ENCODE results near the gene TXK. TPM values are rescaled to one million over a fixed set of nuclear protein-coding genes. Genes with fewer than 3 reads are reported as not detected.
A peak's percentile ranks its signal among the peaks of the same experiment; 100 is the strongest.

TXK gene
- total RNA-seq, 1 experiment from 2014 or later: 1.7 TPM

DNA sequence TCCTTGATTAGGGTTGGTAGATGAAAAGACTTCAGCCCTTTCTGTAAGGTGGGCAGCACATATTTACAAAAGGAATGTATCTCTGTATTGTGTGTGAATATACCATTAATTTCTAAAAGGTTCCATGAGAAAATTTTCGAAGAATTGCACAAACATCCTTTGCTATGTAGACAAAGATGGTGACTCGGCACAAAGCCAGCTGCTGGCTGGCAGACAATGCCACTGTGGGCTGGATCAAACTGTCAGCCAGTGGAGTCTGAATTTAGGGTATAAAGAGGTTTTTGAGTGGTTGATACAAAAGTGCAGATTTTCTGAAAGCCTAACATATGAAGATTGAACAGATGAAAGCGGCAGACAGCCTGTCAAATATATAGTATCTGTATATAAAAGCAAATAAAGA is 5.6 kb upstream of the TXK start:
- peak overlapping the region; percentile 27 for H3K27ac Mint-ChIP-seq (ENCODE audit: unreplicated experiment)
- no TSS peak for BruUV-seq (replicated peaks)
- DNase-seq: no peak
- H3K36me3 ChIP-seq (ENCODE audit: control insufficient read depth, insufficient read depth, low read length): no peaks in the 10 kb centered on the region
- H3K36me3 Mint-ChIP-seq (ENCODE audit: insufficient read depth, unreplicated experiment): no peaks in the 10 kb centered on the region
- no peaks in the 10 kb centered on the region for H3K9me3 Mint-ChIP-seq (ENCODE audit: unreplicated experiment)
- H3K4me3 Mint-ChIP-seq (ENCODE audit: unreplicated experiment): no peak overlapping the region
- no peak overlapping the region for H3K4me3 ChIP-seq (ENCODE audit: low read depth, low read length)
- TF ChIP-seq, protein P1, sequence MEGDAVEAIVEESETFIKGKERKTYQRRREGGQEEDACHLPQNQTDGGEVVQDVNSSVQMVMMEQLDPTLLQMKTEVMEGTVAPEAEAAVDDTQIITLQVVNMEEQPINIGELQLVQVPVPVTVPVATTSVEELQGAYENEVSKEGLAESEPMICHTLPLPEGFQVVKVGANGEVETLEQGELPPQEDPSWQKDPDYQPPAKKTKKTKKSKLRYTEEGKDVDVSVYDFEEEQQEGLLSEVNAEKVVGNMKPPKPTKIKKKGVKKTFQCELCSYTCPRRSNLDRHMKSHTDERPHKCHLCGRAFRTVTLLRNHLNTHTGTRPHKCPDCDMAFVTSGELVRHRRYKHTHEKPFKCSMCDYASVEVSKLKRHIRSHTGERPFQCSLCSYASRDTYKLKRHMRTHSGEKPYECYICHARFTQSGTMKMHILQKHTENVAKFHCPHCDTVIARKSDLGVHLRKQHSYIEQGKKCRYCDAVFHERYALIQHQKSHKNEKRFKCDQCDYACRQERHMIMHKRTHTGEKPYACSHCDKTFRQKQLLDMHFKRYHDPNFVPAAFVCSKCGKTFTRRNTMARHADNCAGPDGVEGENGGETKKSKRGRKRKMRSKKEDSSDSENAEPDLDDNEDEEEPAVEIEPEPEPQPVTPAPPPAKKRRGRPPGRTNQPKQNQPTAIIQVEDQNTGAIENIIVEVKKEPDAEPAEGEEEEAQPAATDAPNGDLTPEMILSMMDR (IDR thresholded peaks at IDR 0.05; ENCODE audit: insufficient read depth in 1 of 2, low read depth in 1 of 2, low read length in 1 of 2, severe bottlenecking in 1 of 2, unreplicated experiment in 1 of 2): no peak
- intact Hi-C loops (cut with micrococcal nuclease; ENCODE audit: unreplicated experiment): loop anchor here (2.0 kb wide), 1 partner anchor 27 kb away; no protein-coding TSS in a partner anchor
- POLR2A ChIA-PET: no interaction called here
- no peaks in the 10 kb centered on the region for H3K4me1 ChIP-seq
- CTCF ChIA-PET: interaction anchor here (1.4 kb wide), 1 partner anchor 12 kb away, joined by 5 read pairs; no protein-coding TSS in a partner anchor
- no peaks in the 10 kb centered on the region for H3K9me3 ChIP-seq
- H3K27me3 ChIP-seq (replicated peaks; ENCODE audit: control insufficient read depth, insufficient read depth, low read length): no peaks in the 10 kb centered on the region
- no peaks in the 10 kb centered on the region for H3K27me3 Mint-ChIP-seq (ENCODE audit: insufficient read depth, unreplicated experiment)
- H3K4me1 Mint-ChIP-seq (ENCODE audit: low read depth, unreplicated experiment): peaks cover 11% of the 10 kb centered on the region

DNA sequence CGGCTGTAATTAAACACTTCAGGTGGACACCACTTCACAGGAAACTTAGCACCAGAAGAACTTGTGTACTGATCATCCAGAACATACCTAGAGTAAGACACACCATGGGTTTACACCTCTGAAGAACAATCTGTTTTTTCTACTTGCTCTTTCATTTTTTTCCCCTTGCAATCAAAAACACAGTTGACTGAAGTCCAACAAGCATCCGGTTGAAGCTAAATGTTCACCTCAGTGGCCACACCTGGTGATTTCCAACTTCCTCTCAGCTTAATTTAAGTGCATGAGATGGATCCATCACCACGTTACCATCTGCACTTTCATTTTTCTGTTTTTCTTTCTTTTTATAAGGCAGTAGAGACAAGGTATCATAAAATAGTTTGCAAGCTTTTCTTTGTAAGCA is 4.9 kb upstream of the TXK start:
- no peaks in the 10 kb centered on the region for H3K27me3 ChIP-seq (replicated peaks; ENCODE audit: control insufficient read depth, insufficient read depth, low read length)
- H3K36me3 ChIP-seq (ENCODE audit: control insufficient read depth, insufficient read depth, low read length): no peaks in the 10 kb centered on the region
- no peak for DNase-seq
- H3K4me3 Mint-ChIP-seq (ENCODE audit: unreplicated experiment): no peak overlapping the region
- no peak overlapping the region for H3K27ac Mint-ChIP-seq (ENCODE audit: unreplicated experiment)
- no peaks in the 10 kb centered on the region for H3K9me3 Mint-ChIP-seq (ENCODE audit: unreplicated experiment)
- H3K4me1 Mint-ChIP-seq (ENCODE audit: low read depth, unreplicated experiment): peaks cover 11% of the 10 kb centered on the region
- TF ChIP-seq, protein P1 (IDR thresholded peaks at IDR 0.05; ENCODE audit: insufficient read depth in 1 of 2, low read depth in 1 of 2, low read length in 1 of 2, severe bottlenecking in 1 of 2, unreplicated experiment in 1 of 2): no peak
- CTCF ChIA-PET: interaction anchor here (0.5 to 1.4 kb wide), 2 partner anchors 11 to 407 kb away, joined by 3 to 5 read pairs; no protein-coding TSS in a partner anchor
- no peak overlapping the region for H3K4me3 ChIP-seq (ENCODE audit: low read depth, low read length)
- H3K9me3 ChIP-seq: no peaks in the 10 kb centered on the region
- H3K36me3 Mint-ChIP-seq (ENCODE audit: insufficient read depth, unreplicated experiment): no peaks in the 10 kb centered on the region
- BruUV-seq (replicated peaks): no TSS peak
- POLR2A ChIA-PET: no interaction called here
- intact Hi-C loops (cut with micrococcal nuclease; ENCODE audit: unreplicated experiment): no loop called here
- no peaks in the 10 kb centered on the region for H3K27me3 Mint-ChIP-seq (ENCODE audit: insufficient read depth, unreplicated experiment)
- no peaks in the 10 kb centered on the region for H3K4me1 ChIP-seq

DNA sequence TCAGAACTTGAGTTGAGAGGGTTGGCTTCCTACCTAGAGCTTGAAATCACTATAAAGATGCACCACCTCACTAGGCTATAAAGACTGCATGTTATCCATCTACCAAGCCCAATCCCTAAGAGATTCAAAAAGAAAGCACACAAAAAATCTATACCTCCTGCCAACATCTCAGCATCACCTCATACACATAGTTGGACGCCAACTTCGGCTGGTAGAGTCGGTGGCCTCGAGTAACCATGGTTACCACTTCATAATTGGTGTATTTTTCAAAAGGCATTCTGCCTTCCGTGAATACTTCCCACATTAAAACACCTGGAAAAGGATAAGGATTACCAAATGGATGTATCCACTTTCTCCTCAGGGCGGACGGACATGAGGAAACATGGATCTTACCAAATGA is 4.5 kb upstream of the TXK start:
- Histone ChIP-seq H3K4me1 (no peaks in the 10 kb centered on the region), H3K27me3 (replicated peaks; ENCODE audit: control insufficient read depth, insufficient read depth, low read length) (no peaks in the 10 kb centered on the region), H3K9me3 (no peaks in the 10 kb centered on the region), H3K36me3 (ENCODE audit: control insufficient read depth, insufficient read depth, low read length) (no peaks in the 10 kb centered on the region), H3K4me3 (ENCODE audit: low read depth, low read length) (no peak overlapping the region)
- ChIA-PET POLR2A (no interaction called here), CTCF (interaction anchor here (0.5 to 1.4 kb wide), 2 partner anchors 11 to 408 kb away, joined by 3 to 5 read pairs; no protein-coding TSS in a partner anchor)
- Mint-ChIP-seq H3K4me1 (ENCODE audit: low read depth, unreplicated experiment) (peaks cover 11% of the 10 kb centered on the region), H3K4me3 (ENCODE audit: unreplicated experiment) (no peak overlapping the region), H3K36me3 (ENCODE audit: insufficient read depth, unreplicated experiment) (no peaks in the 10 kb centered on the region), H3K27me3 (ENCODE audit: insufficient read depth, unreplicated experiment) (no peaks in the 10 kb centered on the region), H3K9me3 (ENCODE audit: unreplicated experiment) (no peaks in the 10 kb centered on the region), H3K27ac (ENCODE audit: unreplicated experiment) (no peak overlapping the region)
- TF ChIP-seq, protein P1 (IDR thresholded peaks at IDR 0.05; ENCODE audit: insufficient read depth in 1 of 2, low read depth in 1 of 2, low read length in 1 of 2, severe bottlenecking in 1 of 2, unreplicated experiment in 1 of 2): no peak
- BruUV-seq (replicated peaks): no TSS peak
- DNase-seq: no peak
- intact Hi-C loops (cut with micrococcal nuclease; ENCODE audit: unreplicated experiment): no loop called here
